Mucosa of rectum (tissue), 2 donors: ENCODE data around the gene ADM2.
A peak's percentile ranks its signal among the peaks of the same experiment; 100 is the strongest.

Source experiments
- H3K27ac ChIP-seq, 2 donors: one replicate each; pipeline ENCODE4 v1.7.0; 2013; ENCODE audit warnings: inconsistent platforms in 2 of 2, low read depth in 2 of 2, low read length in 2 of 2
- H3K27me3 ChIP-seq, 2 donors: one replicate each; pipeline ENCODE4 v1.7.0; 2013; ENCODE audit warnings: low read length in 2 of 2; ENCODE audit not compliant: control insufficient read depth in 2 of 2, insufficient read depth in 2 of 2
- H3K36me3 ChIP-seq, 2 donors: one replicate each; pipeline ENCODE4 v1.7.0; 2013; ENCODE audit warnings: low read length in 2 of 2; ENCODE audit not compliant: control insufficient read depth in 2 of 2, insufficient read depth in 2 of 2
- H3K4me1 ChIP-seq, 2 donors: one replicate each; pipeline ENCODE4 v1.7.0; 2013; ENCODE audit warnings: low read length in 2 of 2, mild to moderate bottlenecking in 1 of 2; ENCODE audit not compliant: control insufficient read depth in 2 of 2, insufficient read depth in 2 of 2
- H3K4me3 ChIP-seq, 2 donors: one replicate each; pipeline ENCODE4 v1.7.0; 2013; ENCODE audit warnings: low read length in 2 of 2
- H3K9ac ChIP-seq, 2 donors: one replicate each; pipeline ENCODE4 v1.7.0; 2013; ENCODE audit warnings: low read length in 2 of 2, low read depth in 1 of 2, mild to moderate bottlenecking in 1 of 2
- H3K9me3 ChIP-seq, 2 donors: one replicate each; pipeline ENCODE4 v1.7.0; 2013; ENCODE audit warnings: low read length in 2 of 2; ENCODE audit not compliant: control insufficient read depth in 2 of 2
- donor health status: healthy.
- donor health status: Normal muscosa, but diverticular disease.

The ADM2 gene

GRCh38 chr22:50526108-50526833 is 44.9 kb downstream of the ADM2 start:
- no peaks in the 10 kb centered on the region for H3K27me3 ChIP-seq
- no peaks in the 10 kb centered on the region for H3K9me3 ChIP-seq
- peaks cover 41 to 44% of the 10 kb centered on the region in 2 donors for H3K4me1 ChIP-seq
- peak overlapping the region; percentile 65 to 80 for H3K9ac ChIP-seq
- peak overlapping the region; percentile 78 to 81 for H3K4me3 ChIP-seq
- H3K27ac ChIP-seq = peak overlapping the region; percentile 92 to 97
- H3K36me3 ChIP-seq = peaks cover 25% of the 10 kb centered on the region in 2 donors

DNA sequence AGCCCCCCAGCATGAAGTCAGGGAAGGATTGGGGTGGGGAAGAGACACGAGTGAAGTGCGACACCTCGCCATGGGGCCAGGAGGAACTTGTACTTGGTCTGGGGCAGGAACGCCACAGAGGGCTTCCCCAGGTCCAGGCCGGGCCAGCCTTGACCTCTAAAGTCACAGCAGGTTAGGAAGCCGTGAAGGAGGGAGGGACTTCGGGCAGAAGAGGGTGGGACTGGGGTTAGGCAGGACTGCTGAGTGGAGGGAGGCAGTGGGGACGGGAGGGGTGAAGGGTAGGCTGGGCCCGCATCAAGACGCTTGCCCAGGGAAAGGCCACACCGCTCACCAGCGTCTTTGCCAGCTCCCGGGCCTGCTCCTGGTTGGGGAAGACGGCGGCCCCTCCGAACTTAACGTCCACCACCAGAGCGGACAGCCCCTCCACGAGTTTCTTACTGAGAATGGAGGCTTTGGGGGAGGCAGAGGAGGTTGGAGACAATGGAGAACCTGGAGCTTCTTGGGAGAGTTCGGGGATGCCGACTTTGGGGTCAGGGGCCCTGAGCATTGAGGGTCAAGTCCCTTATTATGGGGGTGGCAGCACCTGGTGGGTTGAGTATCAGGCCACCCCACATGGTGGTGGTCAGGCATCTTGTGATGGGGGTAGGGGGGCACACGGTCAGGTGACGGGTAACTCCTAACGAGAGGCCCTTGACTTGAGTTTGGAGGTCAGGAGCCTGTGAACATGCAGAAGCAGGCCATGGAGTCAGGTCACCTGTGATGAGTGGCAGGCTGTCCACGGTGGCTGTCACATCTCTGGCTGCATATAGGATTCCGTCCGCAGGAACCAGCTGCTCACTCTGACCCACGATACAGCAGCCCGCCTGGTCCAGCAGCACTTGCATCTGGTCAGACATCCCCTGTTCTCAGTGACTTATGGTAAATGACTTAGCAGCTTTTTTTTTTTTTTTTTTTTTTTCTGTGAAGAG is 45.8 kb downstream of the ADM2 start:
- peak overlapping the region; percentile 65 to 80 for H3K9ac ChIP-seq
- H3K27me3 ChIP-seq = no peaks in the 10 kb centered on the region
- peak overlapping the region; percentile 78 to 81 for H3K4me3 ChIP-seq
- no peaks in the 10 kb centered on the region for H3K9me3 ChIP-seq
- H3K27ac ChIP-seq = peak overlapping the region; percentile 92 to 97
- H3K36me3 ChIP-seq = peaks cover 16 to 17% of the 10 kb centered on the region in 2 donors
- peaks cover 43 to 49% of the 10 kb centered on the region in 2 donors for H3K4me1 ChIP-seq

- Histone ChIP-seq H3K9me3 (no peaks in the 10 kb centered on the region), H3K36me3 (peaks cover 7% of the 10 kb centered on the region in 2 donors), H3K4me1 (peaks cover 43 to 48% of the 10 kb centered on the region in 2 donors), H3K27ac (peak overlapping the region in 1 of 2 donors; percentile 99), H3K9ac (no peak overlapping the region), H3K4me3 (no peak overlapping the region), H3K27me3 (no peaks in the 10 kb centered on the region)
Observed at GRCh38 chr22:50527921-50528681, 46.8 kb downstream of the ADM2 start.

- Histone ChIP-seq H3K36me3 (peaks cover 0 to under 1% of the 10 kb centered on the region in 2 donors), H3K9me3 (no peaks in the 10 kb centered on the region), H3K9ac (peak overlapping the region; percentile 14 to 83), H3K4me3 (peak overlapping the region; percentile 68 to 85), H3K27ac (peak overlapping the region; percentile 93 to 99), H3K4me1 (peaks cover 36 to 40% of the 10 kb centered on the region in 2 donors), H3K27me3 (no peaks in the 10 kb centered on the region)
Observed at GRCh38 chr22:50528682-50529415, 47.5 kb downstream of the ADM2 start.

DNA sequence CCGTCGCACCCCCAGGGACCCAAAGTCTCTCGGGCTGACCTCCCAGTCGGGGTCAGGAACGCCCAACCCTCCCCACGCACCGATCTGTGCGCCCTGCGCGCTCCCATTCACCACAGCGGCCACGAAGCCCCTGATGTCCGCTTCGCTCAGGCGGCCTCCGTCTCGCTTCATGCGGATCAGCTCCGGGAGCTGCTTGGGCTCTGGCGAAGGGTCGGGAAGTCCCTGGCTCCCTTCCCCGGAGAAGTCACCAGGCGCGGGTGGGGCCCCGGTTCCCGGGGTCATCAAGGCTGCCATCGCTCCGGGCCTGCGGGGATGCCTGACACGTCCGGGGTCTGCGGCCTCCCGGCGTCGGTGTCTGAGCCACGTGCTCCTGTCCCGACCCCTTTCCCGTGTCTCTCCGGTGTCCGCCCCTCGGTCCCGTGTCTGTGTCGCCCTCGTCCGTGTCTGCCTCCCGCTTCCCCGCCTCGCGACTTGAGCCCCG is 48.1 kb downstream of the ADM2 start:
- Histone ChIP-seq H3K27ac (peak overlapping the region; percentile 93 to 99), H3K9me3 (no peaks in the 10 kb centered on the region), H3K36me3 (no peaks in the 10 kb centered on the region), H3K27me3 (no peaks in the 10 kb centered on the region), H3K9ac (peak overlapping the region; percentile 65 to 83), H3K4me1 (peaks cover 30 to 34% of the 10 kb centered on the region in 2 donors), H3K4me3 (peak overlapping the region; percentile 68 to 85)

DNA sequence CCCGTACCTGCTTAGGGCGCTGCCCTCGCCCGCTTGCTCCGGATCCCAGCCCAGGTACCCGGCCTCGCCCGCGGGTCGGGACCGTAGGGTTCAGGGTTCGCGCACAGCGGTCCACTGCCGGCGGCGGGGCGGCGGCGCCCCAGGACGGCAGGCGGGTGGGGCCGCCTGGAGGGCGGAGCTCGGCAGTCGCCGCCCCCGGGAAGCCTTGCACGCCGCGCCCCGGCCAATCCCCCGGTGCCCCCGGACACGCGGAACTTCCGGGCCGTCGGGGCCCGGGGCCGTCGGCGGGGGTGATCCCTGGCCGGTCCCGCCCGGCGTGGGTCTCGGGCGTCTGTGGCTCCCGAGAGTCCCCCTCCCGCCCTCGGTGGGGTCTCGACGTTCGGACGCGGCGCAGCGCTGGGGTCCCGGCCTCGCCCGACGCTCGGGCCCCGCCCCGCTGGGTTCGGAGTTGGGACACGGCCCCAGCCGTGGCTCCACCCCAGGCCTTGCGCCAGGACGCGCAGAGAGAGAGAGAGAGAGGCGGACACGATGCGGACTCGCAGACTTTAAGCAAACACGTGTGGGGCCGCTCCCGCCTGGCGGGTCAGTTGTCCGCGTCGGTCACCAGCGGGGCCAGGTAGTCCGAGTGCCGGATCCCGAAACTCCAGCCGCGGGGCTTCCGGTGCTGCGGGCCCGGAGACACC is 48.7 kb downstream of the ADM2 start, which contains the start of gene TYMP:
Gene TYMP, minus strand, starts transcription at position 116 of the 683 bp plus-strand sequence. CDS start 303 bp downstream, outside the sequence.
- H3K27me3 ChIP-seq = no peaks in the 10 kb centered on the region
- no peaks in the 10 kb centered on the region for H3K9me3 ChIP-seq
- peaks cover 26 to 31% of the 10 kb centered on the region in 2 donors for H3K4me1 ChIP-seq
- peak within 1 kb of the TSS; percentile 83 to 95 for H3K9ac ChIP-seq
- H3K27ac ChIP-seq = peak within 1 kb of the TSS; percentile 93 to 99
- H3K36me3 ChIP-seq = no peaks in the 10 kb centered on the region
- H3K4me3 ChIP-seq = peak within 1 kb of the TSS; percentile 68 to 85

- Histone ChIP-seq H3K4me3 (peak overlapping the region; percentile 68 to 85), H3K27ac (peak overlapping the region; percentile 93 to 99), H3K9me3 (no peaks in the 10 kb centered on the region), H3K9ac (peak overlapping the region; percentile 81 to 83), H3K36me3 (no peaks in the 10 kb centered on the region), H3K27me3 (no peaks in the 10 kb centered on the region), H3K4me1 (peaks cover 26 to 31% of the 10 kb centered on the region in 2 donors)
Observed at GRCh38 chr22:50530580-50530876, 49.2 kb downstream of the ADM2 start.

DNA sequence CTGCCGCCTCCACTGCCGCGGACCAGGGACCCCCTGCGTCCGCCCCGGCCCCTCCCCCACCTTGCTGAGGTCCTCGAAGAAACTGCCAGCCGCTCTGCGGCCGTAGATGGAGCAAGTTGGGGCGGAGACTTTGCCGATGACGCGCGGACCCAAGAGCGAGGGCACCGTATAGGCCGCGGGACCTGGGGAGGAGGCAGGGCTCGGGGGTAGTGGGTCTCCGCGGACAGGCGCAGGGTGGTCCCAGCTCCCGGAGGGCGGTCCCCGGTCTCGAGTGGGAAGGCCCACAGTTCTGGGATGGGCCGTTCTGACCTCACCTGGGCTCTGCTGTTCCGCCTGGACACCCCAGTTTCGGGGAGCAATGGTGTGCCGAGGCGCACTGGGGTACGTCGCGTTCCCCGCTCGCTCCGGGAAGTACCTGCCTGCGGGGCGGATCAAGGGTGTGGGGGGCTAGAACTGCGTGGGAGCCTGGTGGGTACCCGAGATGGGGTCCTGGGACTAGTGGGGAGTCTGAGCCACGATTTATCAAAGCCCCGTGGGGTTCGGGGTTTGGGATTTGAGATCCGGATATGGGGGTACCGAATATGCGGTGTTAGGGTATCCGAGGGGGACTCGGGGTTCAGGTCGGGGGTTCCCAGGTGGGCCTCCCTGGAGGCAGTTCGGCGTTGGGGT is 49.7 kb downstream of the ADM2 start:
- peaks cover 26 to 31% of the 10 kb centered on the region in 2 donors for H3K4me1 ChIP-seq
- H3K27ac ChIP-seq = peak overlapping the region; percentile 93 to 99
- no peaks in the 10 kb centered on the region for H3K36me3 ChIP-seq
- peak overlapping the region; percentile 83 to 95 for H3K9ac ChIP-seq
- no peaks in the 10 kb centered on the region for H3K9me3 ChIP-seq
- no peaks in the 10 kb centered on the region for H3K27me3 ChIP-seq
- H3K4me3 ChIP-seq = peak overlapping the region; percentile 68 to 85
